Left ventricle myocardium inferior (tissue), 1 donor: ENCODE results near the gene DDX41. TPM values are rescaled to one million over a fixed set of nuclear protein-coding genes. Genes with fewer than 3 reads are reported as not detected.

Experiments used
- DNase-seq: peaks from one replicate; pipeline ENCODE4 v3.0.0-alpha.2; 2020
- H3K27ac ChIP-seq: fragments of 200-600 bp; replicated peaks from 2 replicates; pipeline ENCODE4 v1.8.0; 2021
- H3K27me3 ChIP-seq: fragments of 200-600 bp; 2 replicates; pipeline ENCODE4 v1.8.0; 2021; ENCODE audit warnings: low read depth
- H3K36me3 ChIP-seq: fragments of 200-600 bp; 2 replicates; pipeline ENCODE4 v1.8.0; 2021
- H3K4me1 ChIP-seq: fragments of 200-600 bp; 2 replicates; pipeline ENCODE4 v1.8.0; 2021
- H3K4me3 ChIP-seq: fragments of 200-600 bp; 2 replicates; pipeline ENCODE4 v1.8.0; 2021; ENCODE audit warnings: mild to moderate bottlenecking, moderate library complexity
- H3K9me3 ChIP-seq: fragments of 200-600 bp; replicated peaks from 2 replicates; pipeline ENCODE4 v1.8.0; 2021
- CTCF ChIP-seq: fragments of 200-600 bp; IDR thresholded peaks from 2 replicates; pipeline ENCODE4 v1.8.0; 2021; ENCODE audit warnings: antibody characterized with exemption, mild to moderate bottlenecking, borderline replicate concordance
- intact Hi-C: fragments of 100-400 bp; cut with micrococcal nuclease; formaldehyde crosslinking; loops from one replicate; pipeline ENCODE4 v1.11.0; 2022
- total RNA-seq: library from RNA; stranded (reverse); fragmentation: NEBNext Ultra II Directional; extraction: Animal tissue kit (Norgen Biotek cat#: 25700); gene quantifications from one replicate; pipeline ENCODE4 v1.2.1, GENCODE V29; 2021
- donor health status: DM: no; HTN: yes; CAD: no; lungs with severe emphysema.

The DDX41 gene
- total RNA-seq, 1 donor from 2014 or later = 29.7 TPM

- intact Hi-C loops = loop anchor here (5.0 kb wide), 1 partner anchor 111 kb away; no protein-coding TSS in a partner anchor
- TF ChIP-seq CTCF = no peak
- no peak for DNase-seq
- H3K27ac ChIP-seq = no peak overlapping the region
- H3K27me3 ChIP-seq = no peaks in the 10 kb centered on the region
- no peaks in the 10 kb centered on the region for H3K9me3 ChIP-seq
- no peaks in the 10 kb centered on the region for H3K36me3 ChIP-seq
- no peak overlapping the region for H3K4me3 ChIP-seq
- H3K4me1 ChIP-seq = peaks cover 25% of the 10 kb centered on the region
Measured at GRCh38 chr5:177503351-177504085, 13.2 kb downstream of the DDX41 start.

- no peak overlapping the region for H3K27ac ChIP-seq
- no peak for TF ChIP-seq CTCF
- intact Hi-C loops = loop anchor here (5.0 kb wide), 1 partner anchor 111 kb away; no protein-coding TSS in a partner anchor
- H3K9me3 ChIP-seq = no peaks in the 10 kb centered on the region
- H3K4me3 ChIP-seq = no peak overlapping the region
- no peaks in the 10 kb centered on the region for H3K27me3 ChIP-seq
- no peak for DNase-seq
- H3K36me3 ChIP-seq = no peaks in the 10 kb centered on the region
- peaks cover 31% of the 10 kb centered on the region for H3K4me1 ChIP-seq
Measured at GRCh38 chr5:177502886-177503285, 13.9 kb downstream of the DDX41 start.

DNA sequence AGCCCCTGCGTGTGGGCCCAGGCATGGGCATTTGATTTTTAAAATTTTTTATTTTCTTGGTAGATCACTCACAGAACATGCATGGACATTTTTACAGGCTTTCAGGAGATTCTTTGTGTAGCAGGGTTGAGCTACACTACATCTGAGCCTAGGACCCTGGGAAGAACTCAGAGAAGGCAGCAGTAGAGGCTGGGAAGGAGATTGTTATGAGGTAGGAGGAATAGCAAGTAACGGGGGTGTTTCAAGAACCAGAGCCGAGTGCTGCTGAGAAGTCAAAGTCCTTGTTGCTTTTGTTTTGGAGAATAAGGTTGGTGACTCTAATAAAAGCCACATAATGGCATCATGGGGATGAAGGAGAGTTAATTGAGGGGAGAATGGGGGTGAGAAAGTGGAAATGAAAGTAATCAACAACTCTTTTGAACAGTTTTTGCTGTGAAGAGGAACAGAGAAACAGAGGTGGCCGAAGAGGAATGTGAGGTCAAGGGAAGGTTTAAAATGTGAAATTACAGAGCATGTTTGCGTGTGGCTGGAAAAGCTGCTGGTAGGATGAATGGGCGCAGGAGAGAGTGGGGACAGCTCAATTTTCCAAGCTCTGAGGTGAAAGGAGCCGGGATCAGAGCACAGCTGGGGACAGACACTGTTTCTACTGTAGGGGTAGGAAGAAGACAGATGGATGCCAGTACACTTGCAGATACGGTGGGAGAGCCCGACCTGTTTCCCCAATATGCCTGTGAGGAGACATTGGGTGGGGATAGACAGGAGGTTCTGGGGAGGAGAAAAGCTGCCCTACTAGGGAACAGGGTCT lies 14.7 kb downstream of the DDX41 start:
- Histone ChIP-seq H3K4me1 (peaks cover 37% of the 10 kb centered on the region), H3K9me3 (no peaks in the 10 kb centered on the region), H3K27ac (no peak overlapping the region), H3K4me3 (no peak overlapping the region), H3K27me3 (no peaks in the 10 kb centered on the region), H3K36me3 (no peaks in the 10 kb centered on the region)
- intact Hi-C loops = loop anchor here (5.0 kb wide), 1 partner anchor 110 kb away; no protein-coding TSS in a partner anchor
- TF ChIP-seq CTCF = no peak
- DNase-seq = no peak

GRCh38 chr5:177500685-177501522 lies 15.9 kb downstream of the DDX41 start:
- intact Hi-C loops = loop anchor here (5.0 kb wide), 1 partner anchor 109 kb away; no protein-coding TSS in a partner anchor
- Histone ChIP-seq H3K4me3 (no peak overlapping the region), H3K27ac (peak overlapping the region; percentile 49)

More at GRCh38 chr5:177500685-177501522, 15.9 kb downstream of the DDX41 start:
- peak; percentile 92 for DNase-seq
- peaks cover 49% of the 10 kb centered on the region for H3K4me1 ChIP-seq
- peak; percentile 98 for TF ChIP-seq CTCF
- H3K36me3 ChIP-seq = no peaks in the 10 kb centered on the region
- H3K27me3 ChIP-seq = no peaks in the 10 kb centered on the region
- H3K9me3 ChIP-seq = no peaks in the 10 kb centered on the region
